DMS53 treated with DMSO at 0.1 percent for 48 hours (cell line): ENCODE measurements around the gene MAP3K12.
A peak's percentile ranks its signal among the peaks of the same experiment; 100 is the strongest.
"Not testable (repeated sequence)": the region's sequence is repeated elsewhere in the genome, so short reads cannot be mapped to it uniquely, and the experiment has no call there.

ENCODE experiments used
- DNase-seq: peaks from one replicate; lab custom pipeline; 2025; ENCODE audit not compliant: unreplicated experiment; lab: John Stamatoyannopoulos, UW

The MAP3K12 gene

GRCh38 chr12:53472056-53472582, 27.1 kb downstream of the MAP3K12 start:
- DNase-seq, result no peak

DNA sequence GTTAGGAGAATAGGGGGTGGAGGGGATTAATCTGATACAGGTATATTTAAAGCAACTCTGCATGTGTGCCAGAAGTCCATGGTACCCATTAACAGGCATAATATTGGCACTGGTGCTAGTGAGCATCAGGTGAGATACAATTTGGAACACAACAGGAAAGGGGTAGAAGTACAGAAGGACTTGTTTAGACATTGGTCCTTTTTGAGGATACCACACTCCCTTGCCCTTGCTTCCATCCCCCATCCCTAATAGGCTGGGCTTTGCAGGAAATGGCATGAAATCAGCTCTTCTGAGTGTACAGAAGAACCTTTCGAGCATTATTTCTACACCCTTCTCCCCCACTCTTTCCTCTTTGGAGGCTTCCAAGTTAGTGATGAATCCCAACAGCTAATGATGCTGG, 31.0 kb downstream of the MAP3K12 start:
- DNase-seq, result no peak

GRCh38 chr12:53467880-53468279, 31.4 kb downstream of the MAP3K12 start:
- DNase-seq, result no peak

DNA sequence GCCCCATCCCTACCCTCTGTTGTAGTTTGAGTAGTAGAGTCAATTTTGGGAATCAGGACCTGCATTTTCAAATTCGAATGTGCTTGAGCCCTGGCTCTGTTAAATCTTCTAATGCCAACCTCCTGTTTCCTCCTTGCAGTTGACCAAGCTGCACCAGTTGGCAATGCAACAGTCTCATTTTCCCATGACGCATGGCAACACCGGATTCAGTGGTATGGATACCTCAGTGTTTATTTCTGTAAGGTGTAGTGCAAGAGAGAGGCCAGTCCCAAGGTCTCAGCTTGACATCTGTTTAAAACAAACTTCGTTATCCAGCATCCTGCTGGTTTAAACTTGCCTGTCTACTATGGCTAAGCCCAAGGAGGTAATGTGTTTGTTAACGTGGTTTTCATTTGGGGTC, 32.2 kb downstream of the MAP3K12 start:
- DNase-seq, result no peak

DNA sequence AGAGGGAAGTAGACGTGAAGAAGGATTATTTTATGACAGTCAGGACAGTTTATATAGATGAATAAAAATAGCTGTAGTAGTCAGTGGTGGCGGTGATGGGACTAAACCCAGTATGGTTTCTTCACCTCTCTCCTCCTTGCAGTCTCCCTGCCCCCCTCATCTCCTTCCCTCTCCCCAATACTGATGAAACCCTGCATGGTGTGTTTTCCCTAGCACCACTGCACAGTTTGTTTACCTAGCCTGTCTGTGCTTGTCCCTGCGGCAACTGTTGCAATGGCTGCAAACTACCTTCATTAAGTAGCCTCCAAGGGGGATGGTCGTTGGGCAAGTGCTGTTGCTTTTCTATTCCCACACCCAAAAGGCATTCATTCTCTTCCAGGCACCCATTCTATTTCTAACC, 32.6 kb downstream of the MAP3K12 start:
- DNase-seq, result no peak

DNA sequence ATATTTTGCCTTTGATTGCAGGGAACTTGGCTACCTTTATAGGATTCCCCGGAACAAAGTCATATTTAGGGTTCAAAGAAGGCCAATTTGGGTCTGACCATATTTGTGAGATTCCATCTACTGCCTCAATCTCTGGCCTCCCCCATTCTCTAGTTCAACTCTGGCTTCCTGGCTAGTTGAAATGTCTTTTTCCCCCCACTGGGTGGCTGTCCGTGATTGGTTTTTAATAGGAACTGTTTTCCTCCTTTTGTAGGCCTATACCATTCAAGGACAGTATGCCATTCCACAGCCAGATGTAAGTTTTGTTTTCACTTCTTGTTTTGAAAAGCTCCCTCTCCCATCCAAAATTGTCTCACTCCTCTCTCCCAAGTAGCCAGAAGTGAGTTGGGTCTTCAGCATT, 33.6 kb downstream of the MAP3K12 start:
- no peak for DNase-seq

GRCh38 chr12:53464685-53465418, 34.4 kb downstream of the MAP3K12 start:
- DNase-seq, result no peak

DNA sequence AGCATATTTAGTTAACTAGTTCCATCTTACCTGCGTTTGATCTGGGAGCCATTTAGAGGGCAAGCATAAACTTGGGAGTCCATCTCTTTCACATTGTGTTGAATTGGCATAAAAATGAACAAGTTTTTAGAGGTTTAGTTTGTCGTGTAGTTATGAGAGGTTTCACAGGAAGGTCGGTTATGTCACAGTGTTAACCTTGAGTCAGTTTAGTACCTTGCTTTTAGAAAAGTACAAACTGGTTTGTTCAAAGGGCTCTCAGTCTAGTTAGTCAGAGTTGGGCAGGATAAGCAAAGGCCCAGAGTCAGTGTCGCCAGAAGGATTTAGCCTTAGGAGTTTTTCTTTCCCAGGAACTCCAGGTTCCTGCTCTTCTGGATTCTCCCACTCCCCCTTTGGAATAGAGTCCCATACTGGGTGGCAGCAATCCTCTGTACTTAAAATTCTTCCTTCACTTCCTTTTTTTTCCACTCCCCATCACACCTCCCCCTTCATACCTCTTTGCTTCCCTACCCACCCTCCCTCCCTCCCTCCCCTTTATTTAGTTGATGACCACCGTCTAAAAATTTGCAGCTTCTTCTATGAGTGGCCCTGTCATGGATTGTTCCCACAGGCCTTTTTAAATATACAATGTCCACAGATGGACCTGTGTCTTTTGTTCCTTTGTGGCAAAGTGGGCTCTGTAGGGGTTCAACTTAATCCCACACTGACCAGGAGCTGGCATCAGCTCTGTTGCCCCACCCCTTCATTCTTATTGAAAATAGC, 35.3 kb downstream of the MAP3K12 start:
- no peak for DNase-seq

- no peak for DNase-seq
Measured at GRCh38 chr12:53462935-53463334, 36.3 kb downstream of the MAP3K12 start.

- no peak for DNase-seq
Measured at GRCh38 chr12:53461591-53461990, 37.7 kb downstream of the MAP3K12 start.

DNA sequence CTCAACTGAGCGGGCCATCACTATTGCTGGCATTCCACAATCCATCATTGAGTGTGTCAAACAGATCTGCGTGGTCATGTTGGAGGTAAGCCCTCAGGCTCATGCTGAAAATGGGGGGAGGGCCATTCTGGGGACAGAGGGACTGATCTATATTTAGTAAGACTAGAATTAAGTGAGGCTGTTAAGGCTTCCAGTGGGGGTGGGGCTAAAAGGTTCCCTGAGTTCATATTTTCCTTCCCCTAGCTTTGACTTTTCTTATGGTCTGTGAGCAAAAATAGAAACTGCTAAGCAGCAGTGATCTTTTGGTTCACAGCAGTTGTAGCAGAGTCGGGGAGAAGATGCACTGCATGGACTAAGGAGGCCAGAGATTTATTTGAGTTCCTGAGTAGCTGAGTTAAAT, 38.2 kb downstream of the MAP3K12 start:
- no peak for DNase-seq

DNA sequence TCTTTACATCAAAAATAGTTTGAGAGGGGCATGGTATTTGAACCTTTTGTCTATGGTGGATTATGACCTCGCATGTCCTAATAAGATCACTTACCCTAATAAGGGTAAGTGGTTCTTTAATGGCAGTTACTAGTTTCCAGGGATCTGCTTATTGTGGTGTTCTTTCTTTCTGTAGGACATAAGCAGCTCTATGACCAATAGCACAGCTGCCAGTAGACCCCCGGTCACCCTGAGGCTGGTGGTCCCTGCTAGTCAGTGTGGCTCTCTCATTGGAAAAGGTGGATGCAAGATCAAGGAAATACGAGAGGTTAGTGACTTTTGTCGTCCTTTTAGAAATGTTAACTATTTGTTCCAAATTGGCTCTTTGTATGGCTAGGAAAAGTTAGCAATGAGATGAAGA, 40.2 kb downstream of the MAP3K12 start:
- no peak for DNase-seq

- DNase-seq, result no peak
Measured at GRCh38 chr12:53456654-53457366, 42.4 kb downstream of the MAP3K12 start.

- DNase-seq, result no peak
Measured at GRCh38 chr12:53454707-53455106, 44.6 kb downstream of the MAP3K12 start.

DNA sequence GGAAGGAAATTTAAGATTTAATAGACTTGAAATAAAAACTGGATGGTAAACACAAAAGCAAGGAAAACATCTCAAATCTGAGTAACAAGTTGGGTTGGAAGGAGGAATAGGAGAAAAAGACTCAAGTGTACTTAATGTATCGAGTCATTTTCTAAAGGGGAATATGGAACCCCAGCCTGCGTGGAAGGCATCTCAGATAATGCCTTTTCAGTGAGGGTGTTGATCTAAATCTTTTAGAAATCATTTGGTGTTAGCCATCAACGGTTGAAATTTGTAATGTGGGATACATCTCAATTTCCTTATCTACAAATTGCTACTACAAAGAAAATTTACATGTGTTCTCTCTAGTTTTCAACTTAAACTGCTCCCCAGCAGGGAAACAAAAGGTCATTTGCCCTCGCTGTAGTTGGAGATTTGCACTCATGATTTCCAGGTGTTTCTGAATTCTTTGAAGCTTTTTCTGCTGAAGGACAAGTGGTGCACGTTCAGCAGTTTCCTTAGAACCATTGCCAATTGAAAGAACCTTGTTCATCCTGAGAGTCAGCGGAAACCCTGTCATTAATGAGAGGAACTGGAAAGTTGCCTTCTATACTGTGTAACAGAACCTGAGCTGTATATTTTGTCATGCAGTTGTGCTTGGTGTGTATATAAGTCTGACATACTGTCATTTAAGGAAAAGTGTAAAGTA, 45.2 kb downstream of the MAP3K12 start:
- DNase-seq, result no peak

DNA sequence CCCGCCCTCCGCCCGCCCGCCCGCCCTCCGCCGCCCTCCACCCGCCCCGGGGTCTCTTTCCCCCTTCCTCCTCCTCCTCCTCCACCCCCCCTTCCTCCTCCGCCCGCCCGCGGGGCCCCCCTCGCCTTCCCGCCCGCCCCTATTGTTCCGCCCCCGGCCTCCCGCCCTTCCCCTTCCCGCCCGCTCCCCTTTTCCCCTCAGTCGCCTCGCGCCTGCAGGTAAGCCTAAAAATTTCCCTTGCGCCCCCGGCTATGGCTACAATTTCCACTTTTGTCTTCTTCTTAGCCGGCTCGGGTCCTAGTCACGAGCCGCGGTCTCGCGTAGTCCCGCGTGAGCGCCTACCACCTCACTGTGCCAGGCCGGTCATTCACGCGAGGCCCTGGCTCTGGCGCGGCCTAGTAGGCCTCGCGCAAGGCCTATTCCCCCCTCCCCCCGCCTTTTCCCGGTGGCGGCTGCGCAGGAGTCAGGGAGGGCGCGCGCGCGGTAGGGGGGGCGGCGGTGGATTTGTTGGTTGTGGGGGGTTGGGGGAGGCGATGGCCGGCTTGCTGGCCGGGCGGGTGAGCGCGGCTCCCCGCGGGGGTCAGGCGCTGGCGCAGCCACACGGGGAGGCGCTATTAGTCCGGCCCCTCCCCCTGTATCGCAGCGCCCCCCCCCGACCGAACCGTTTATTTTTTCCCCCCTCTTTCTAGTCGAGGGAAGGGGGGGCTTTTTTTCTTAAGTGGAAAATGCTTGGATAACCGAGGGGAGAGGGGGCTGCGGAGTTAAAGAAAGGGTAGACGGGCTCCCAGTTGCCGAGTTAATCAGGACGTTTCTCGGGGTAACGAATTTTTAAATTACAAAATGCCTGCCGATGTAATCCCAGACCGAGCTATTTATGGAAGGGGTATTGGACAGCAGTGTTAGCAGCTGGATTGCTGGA, 46.8 kb downstream of the MAP3K12 start:
- DNase-seq, result peak; percentile 27

GRCh38 chr12:53451661-53452158, 47.5 kb downstream of the MAP3K12 start, which contains the start of gene PCBP2:
Gene PCBP2, plus strand, starts transcription at chr12:53452102. Its CDS starts 2,699 bp downstream, at chr12:53454801.
- peak; percentile 98 for DNase-seq

DNA sequence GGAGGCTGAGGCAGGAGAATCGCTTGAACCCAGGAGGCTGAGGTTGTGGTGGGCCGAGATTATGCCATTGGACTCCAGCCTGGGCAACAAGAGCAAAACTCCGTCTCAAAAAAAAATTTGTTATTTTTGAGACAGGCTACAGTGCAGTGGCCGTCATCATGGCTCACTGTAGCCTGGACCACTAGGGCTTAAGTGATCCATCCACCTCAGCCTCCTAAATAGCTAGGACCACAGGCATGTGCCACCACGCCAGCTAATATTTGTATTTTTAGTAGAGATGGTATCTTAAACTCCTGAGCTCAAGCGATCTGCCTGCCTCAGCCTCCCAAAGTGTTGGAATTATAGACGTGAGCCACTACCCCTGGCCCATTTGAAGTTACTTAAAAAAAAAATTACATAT, 48.3 kb downstream of the MAP3K12 start:
- DNase-seq, result no peak

GRCh38 chr12:53444593-53445325, 54.5 kb downstream of the MAP3K12 start:
- not testable (repeated sequence) for DNase-seq
